H1 (cell line): Measurements from ENCODE around the gene ACTRT3. TPM values are rescaled to one million over a fixed set of nuclear protein-coding genes. Genes with fewer than 3 reads are reported as not detected.

Source experiments
- CHD7 ChIP-seq: fragments of 300-600 bp; sonication (generic); IDR thresholded peaks from 2 replicates; pipeline ENCODE4 v1.7.1; 2012; ENCODE audit warnings: low read length, moderate library complexity, mild to moderate bottlenecking, inconsistent platforms; ENCODE audit not compliant: insufficient replicate concordance
- CTCF ChIP-seq, 3 experiments: IDR thresholded peaks; 1 replicate in 2 of 3; 2 replicates in 1 of 3; pipeline versions ENCODE4 v1.5.1 to v1.6.1; 2011; ENCODE audit warnings: low read length in 3 of 3, mild to moderate bottlenecking in 3 of 3, inconsistent platforms in 2 of 3, low read depth in 1 of 3, moderate library complexity in 1 of 3; ENCODE audit not compliant: insufficient read depth in 1 of 3; ENCODE audit errors: control extremely low read depth in 1 of 3
- E2F6 ChIP-seq: IDR thresholded peaks from 2 replicates; pipeline ENCODE4 v1.6.1; 2012; ENCODE audit warnings: inconsistent platforms
- MAX ChIP-seq: IDR thresholded peaks from 2 replicates; pipeline ENCODE4 v1.6.1; 2012; ENCODE audit warnings: inconsistent platforms
- NRF1 ChIP-seq: IDR thresholded peaks from 2 replicates; pipeline ENCODE4 v1.6.1; 2011; ENCODE audit warnings: mild to moderate bottlenecking, low read depth, low read length, improper control_type of control experiment
- PHF8 ChIP-seq: fragments of 200-600 bp; sonication (generic); conservative IDR thresholded peaks from 2 replicates; pipeline ENCODE4 v1.7.1; 2012; ENCODE audit warnings: low read depth, mild to moderate bottlenecking, inconsistent platforms, low read length, moderate library complexity
- TAF1 ChIP-seq: IDR thresholded peaks from 2 replicates; pipeline ENCODE4 v1.6.1; 2011; ENCODE audit warnings: mild to moderate bottlenecking, low read depth, low read length
- polyA plus RNA-seq, 7 experiments: library from polyadenylated mRNA; depleted of rRNA in 3 of 7; stranded (reverse) in 5 of 7; unstranded in 2 of 7; fragments of >200 nt in 5 of 7; fragments of 200-250 nt in 2 of 7; gene quantifications; 1 replicate in 5 of 7; 2 replicates in 1 of 7; 4 replicates in 1 of 7; pipeline versions ENCODE4 v1.2.1 to v1.2.3, GENCODE V29; 2011 to 2013; ENCODE audit warnings: missing spikeins in 2 of 7, mixed read lengths in 2 of 7
- total RNA-seq: library from RNA; stranded (reverse); fragmentation: NEBNext Ultra II Directional; extraction: Animal tissue kit (Norgen Biotek cat#: 25700); gene quantifications from 2 replicates; pipeline ENCODE4 v1.2.1, GENCODE V29; 2021

Gene ACTRT3
- total and polyA plus RNA-seq, 2 of the 8 experiments (the other 6 are each of a cell fraction or from before 2014, with no cell fraction given): 3.4 to 5.9 TPM

- TF ChIP-seq CHD7 (no peak), MAX (peak; percentile 82; the same call in 1 of the 2 replicates), NRF1 (peak; percentile 67), CTCF (IDR thresholded peaks at IDR 0.05; ENCODE audit: control extremely low read depth in 1 of 3, insufficient read depth in 1 of 3, low read depth in 1 of 3, low read length in 3 of 3) (no peak), PHF8 (no peak; the same call in 1 of the 2 replicates), TAF1 (no peak), E2F6 (peak; percentile 52; the same call in 1 of the 2 replicates)
Observed at GRCh38 chr3:169772305-169772896, 3.0 kb upstream of the ACTRT3 start (continued).
